MM.1S (cell line): Measurements from ENCODE around the gene CHST13.

ENCODE experiments used
- EZH2 ChIP-seq: fragments of 300-600 bp; sonication (generic); optimal IDR thresholded peaks from 2 replicates; pipeline ENCODE3; 2017; ENCODE audit warnings: low read depth, mild to moderate bottlenecking, antibody characterized with exemption, low read length, mixed read lengths
- EZH2phosphoT487 ChIP-seq: fragments of 300-600 bp; sonication (generic); IDR thresholded peaks from 2 replicates; pipeline ENCODE4 v1.6.1; 2018; ENCODE audit warnings: antibody characterized with exemption, low read length
- TF ChIP-seq, protein P1 (sequence below): fragments of 300-600 bp; sonication (generic); IDR thresholded peaks from 2 replicates; pipeline ENCODE4 v1.5.1; 2016; ENCODE audit warnings: antibody characterized with exemption, low read length, mixed read lengths

DNA sequence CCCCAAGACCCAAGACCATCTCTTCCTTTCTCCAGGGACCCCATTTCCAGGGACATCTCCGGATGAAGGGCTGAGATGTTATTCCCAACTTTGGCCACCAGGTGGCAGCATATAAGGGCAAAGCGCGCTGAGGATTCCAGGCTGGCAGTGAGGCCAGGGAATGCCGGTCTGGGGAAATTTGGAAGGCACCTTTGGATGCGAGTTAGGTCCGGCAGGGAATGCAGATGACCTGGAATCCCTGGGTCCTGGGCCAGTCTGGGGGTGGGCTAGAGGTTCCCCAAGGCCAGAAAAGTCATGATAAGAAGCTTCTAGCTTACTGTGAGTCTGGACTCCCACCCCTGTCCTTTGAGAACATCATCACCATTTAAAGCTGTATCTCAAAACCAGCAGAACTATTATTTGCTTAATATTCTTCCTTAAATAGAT is 1.6 kb upstream of the CHST13 start:
- TF ChIP-seq, protein P1, sequence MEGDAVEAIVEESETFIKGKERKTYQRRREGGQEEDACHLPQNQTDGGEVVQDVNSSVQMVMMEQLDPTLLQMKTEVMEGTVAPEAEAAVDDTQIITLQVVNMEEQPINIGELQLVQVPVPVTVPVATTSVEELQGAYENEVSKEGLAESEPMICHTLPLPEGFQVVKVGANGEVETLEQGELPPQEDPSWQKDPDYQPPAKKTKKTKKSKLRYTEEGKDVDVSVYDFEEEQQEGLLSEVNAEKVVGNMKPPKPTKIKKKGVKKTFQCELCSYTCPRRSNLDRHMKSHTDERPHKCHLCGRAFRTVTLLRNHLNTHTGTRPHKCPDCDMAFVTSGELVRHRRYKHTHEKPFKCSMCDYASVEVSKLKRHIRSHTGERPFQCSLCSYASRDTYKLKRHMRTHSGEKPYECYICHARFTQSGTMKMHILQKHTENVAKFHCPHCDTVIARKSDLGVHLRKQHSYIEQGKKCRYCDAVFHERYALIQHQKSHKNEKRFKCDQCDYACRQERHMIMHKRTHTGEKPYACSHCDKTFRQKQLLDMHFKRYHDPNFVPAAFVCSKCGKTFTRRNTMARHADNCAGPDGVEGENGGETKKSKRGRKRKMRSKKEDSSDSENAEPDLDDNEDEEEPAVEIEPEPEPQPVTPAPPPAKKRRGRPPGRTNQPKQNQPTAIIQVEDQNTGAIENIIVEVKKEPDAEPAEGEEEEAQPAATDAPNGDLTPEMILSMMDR, result peak; percentile 88
- TF ChIP-seq EZH2 (no peak), EZH2phosphoT487 (no peak)
